SK-N-MC (cell line): ENCODE results near the gene GNA15.

Source experiments
- DNase-seq: peaks from one replicate; pipeline ENCODE4 v3.0.0-alpha.2; 2011; ENCODE audit warnings: low read depth, low spot score
- H3K27ac ChIP-seq: fragments of 200-600 bp; sonication (generic); 2 replicates; pipeline ENCODE4 v1.5.1; 2016; ENCODE audit warnings: mixed run types
- H3K36me3 ChIP-seq: fragments of 200-600 bp; sonication (generic); 2 replicates; pipeline ENCODE4 v1.6.1; 2017; ENCODE audit warnings: antibody characterized with exemption, low read length, mixed read lengths; ENCODE audit not compliant: insufficient read depth
- H3K4me3 ChIP-seq: fragments of 200-600 bp; sonication (generic); 2 replicates; pipeline ENCODE4 v1.5.1; 2016
- H3K9ac ChIP-seq: fragments of 200-600 bp; sonication (generic); 2 replicates; pipeline ENCODE4 v1.8.0; 2017; ENCODE audit warnings: mixed run types, mixed read lengths; ENCODE audit not compliant: insufficient read length
- H3K9me3 ChIP-seq: fragments of 200-600 bp; sonication (generic); 2 replicates; pipeline ENCODE4 v1.6.1; 2017; ENCODE audit warnings: low read depth, mild to moderate bottlenecking, antibody characterized with exemption, low read length, moderate library complexity, mixed read lengths
- EZH2 ChIP-seq: fragments of 200-600 bp; sonication (generic); IDR thresholded peaks from one replicate; pipeline ENCODE4 v1.6.1; 2017; ENCODE audit warnings: antibody characterized with exemption
- FOXP2 ChIP-seq: optimal IDR thresholded peaks from 2 replicates; pipeline ENCODE3; 2011; ENCODE audit warnings: mild to moderate bottlenecking, moderate library complexity; ENCODE audit not compliant: insufficient read depth; ENCODE audit errors: extremely low read length, control extremely low read depth
- POLR2AphosphoS5 ChIP-seq: IDR thresholded peaks from 2 replicates; pipeline ENCODE4 v1.6.1; 2012; ENCODE audit warnings: mild to moderate bottlenecking, low read depth, low read length, borderline replicate concordance

Gene GNA15

GRCh38 chr19:3137119-3137518, 1.3 kb downstream of the GNA15 start:
- no peak overlapping the region for H3K4me3 ChIP-seq
- H3K9ac ChIP-seq, result no peak overlapping the region
- no peaks in the 10 kb centered on the region for H3K36me3 ChIP-seq
- no peak overlapping the region for H3K27ac ChIP-seq
- no peak for TF ChIP-seq EZH2
- TF ChIP-seq POLR2AphosphoS5, result no peak
- no peak for TF ChIP-seq FOXP2
- H3K9me3 ChIP-seq, result no peaks in the 10 kb centered on the region
- no peak for DNase-seq

- no peak for DNase-seq
- Histone ChIP-seq H3K9ac (no peak overlapping the region), H3K27ac (no peak overlapping the region), H3K4me3 (no peak overlapping the region), H3K9me3 (no peaks in the 10 kb centered on the region), H3K36me3 (no peaks in the 10 kb centered on the region)
- TF ChIP-seq EZH2 (no peak), POLR2AphosphoS5 (no peak), FOXP2 (no peak)
These were observed 2.4 kb downstream of the GNA15 start for GRCh38 chr19:3138268-3138667.

- Histone ChIP-seq H3K9ac (no peak overlapping the region), H3K9me3 (no peaks in the 10 kb centered on the region), H3K4me3 (no peak overlapping the region), H3K27ac (no peak overlapping the region), H3K36me3 (no peaks in the 10 kb centered on the region)
- no peak for DNase-seq
- TF ChIP-seq POLR2AphosphoS5 (no peak), EZH2 (no peak), FOXP2 (no peak)
These were observed 4.8 kb downstream of the GNA15 start for GRCh38 chr19:3140667-3141038.

- Histone ChIP-seq H3K9ac (no peak overlapping the region), H3K36me3 (no peaks in the 10 kb centered on the region), H3K27ac (no peak overlapping the region), H3K4me3 (no peak overlapping the region), H3K9me3 (no peaks in the 10 kb centered on the region)
- TF ChIP-seq FOXP2, result no peak
- no peak for TF ChIP-seq POLR2AphosphoS5
- TF ChIP-seq EZH2, result no peak
- no peak for DNase-seq
These were observed 6.4 kb downstream of the GNA15 start for GRCh38 chr19:3142292-3142670.

GRCh38 chr19:3142781-3143337, 7.0 kb downstream of the GNA15 start:
- Histone ChIP-seq H3K27ac (no peak overlapping the region), H3K36me3 (no peaks in the 10 kb centered on the region), H3K4me3 (no peak overlapping the region), H3K9ac (no peak overlapping the region), H3K9me3 (no peaks in the 10 kb centered on the region)
- no peak for DNase-seq
- no peak for TF ChIP-seq EZH2
- TF ChIP-seq FOXP2, result no peak
- no peak for TF ChIP-seq POLR2AphosphoS5

GRCh38 chr19:3145909-3146676, 10.3 kb downstream of the GNA15 start:
- DNase-seq, result no peak
- Histone ChIP-seq H3K9me3 (no peaks in the 10 kb centered on the region), H3K4me3 (no peak overlapping the region), H3K27ac (no peak overlapping the region), H3K36me3 (no peaks in the 10 kb centered on the region), H3K9ac (no peak overlapping the region)
- no peak for TF ChIP-seq FOXP2
- TF ChIP-seq EZH2, result no peak
- TF ChIP-seq POLR2AphosphoS5, result no peak

GRCh38 chr19:3146677-3147100, 10.9 kb downstream of the GNA15 start:
- Histone ChIP-seq H3K9ac (no peak overlapping the region), H3K9me3 (no peaks in the 10 kb centered on the region), H3K4me3 (no peak overlapping the region), H3K36me3 (no peaks in the 10 kb centered on the region), H3K27ac (no peak overlapping the region)
- TF ChIP-seq POLR2AphosphoS5 (no peak), EZH2 (no peak), FOXP2 (no peak)
- no peak for DNase-seq

- Histone ChIP-seq H3K27ac (no peak overlapping the region), H3K36me3 (no peaks in the 10 kb centered on the region), H3K4me3 (no peak overlapping the region), H3K9me3 (no peaks in the 10 kb centered on the region), H3K9ac (no peak overlapping the region)
- DNase-seq, result no peak
- TF ChIP-seq FOXP2 (no peak), POLR2AphosphoS5 (no peak), EZH2 (no peak)
These were observed 12.7 kb downstream of the GNA15 start for GRCh38 chr19:3148503-3148902.

- no peak overlapping the region for H3K4me3 ChIP-seq
- no peak overlapping the region for H3K27ac ChIP-seq
- H3K9me3 ChIP-seq, result no peaks in the 10 kb centered on the region
- H3K9ac ChIP-seq, result no peak overlapping the region
- no peak for DNase-seq
- H3K36me3 ChIP-seq, result no peaks in the 10 kb centered on the region
- TF ChIP-seq FOXP2 (no peak), POLR2AphosphoS5 (no peak), EZH2 (no peak)
These were observed 13.3 kb downstream of the GNA15 start for GRCh38 chr19:3149089-3149488.
